PFSK-1 (cell line): ENCODE data around the gene TRIM29.

Experiments used
- POLR2AphosphoS5 ChIP-seq: IDR thresholded peaks from 2 replicates; pipeline ENCODE4 v1.6.1; 2012; ENCODE audit warnings: low read depth, mild to moderate bottlenecking, control low read depth, low read length, moderate library complexity
- TAF1 ChIP-seq: IDR thresholded peaks from 2 replicates; pipeline ENCODE4 v1.6.1; 2012; ENCODE audit warnings: low read length, control low read depth, borderline replicate concordance; ENCODE audit not compliant: insufficient read depth

- TF ChIP-seq TAF1 = no peak
- no peak for TF ChIP-seq POLR2AphosphoS5
Measured at GRCh38 chr11:120128392-120129119, 9.4 kb downstream of the TRIM29 start.
